Kidney epithelial cell (primary cell): ENCODE results near the gene NLRP11. TPM values are rescaled to one million over a fixed set of nuclear protein-coding genes. Genes with fewer than 3 reads are reported as not detected.

ENCODE experiments used
- DNase-seq: peaks from one replicate; pipeline ENCODE4 v3.0.0-alpha.2; 2010; ENCODE audit warnings: low read depth
- H3K27me3 ChIP-seq: 2 replicates; pipeline ENCODE4 v1.6.0; 2011; ENCODE audit warnings: low read length; ENCODE audit not compliant: control insufficient read depth, insufficient read depth
- H3K36me3 ChIP-seq: 2 replicates; pipeline ENCODE4 v1.5.1; 2011; ENCODE audit warnings: low read length; ENCODE audit not compliant: control insufficient read depth, insufficient read depth
- H3K4me3 ChIP-seq: 2 replicates; pipeline ENCODE4 v1.5.1; 2011; ENCODE audit warnings: low read depth, mild to moderate bottlenecking, control low read depth, low read length
- CTCF ChIP-seq: IDR thresholded peaks from 2 replicates; pipeline ENCODE4 v1.5.1; 2011; ENCODE audit warnings: mild to moderate bottlenecking, moderate library complexity, low read length, control low read depth, inconsistent platforms; ENCODE audit not compliant: insufficient read depth, poor library complexity, severe bottlenecking
- total RNA-seq: library from RNA; depleted of rRNA; stranded (reverse); fragments of >200 nt; gene quantifications from 2 replicates; pipeline ENCODE4 v1.2.3, GENCODE V29; 2015

The NLRP11 gene
- total RNA-seq, 1 donor from 2014 or later: not detected

DNA sequence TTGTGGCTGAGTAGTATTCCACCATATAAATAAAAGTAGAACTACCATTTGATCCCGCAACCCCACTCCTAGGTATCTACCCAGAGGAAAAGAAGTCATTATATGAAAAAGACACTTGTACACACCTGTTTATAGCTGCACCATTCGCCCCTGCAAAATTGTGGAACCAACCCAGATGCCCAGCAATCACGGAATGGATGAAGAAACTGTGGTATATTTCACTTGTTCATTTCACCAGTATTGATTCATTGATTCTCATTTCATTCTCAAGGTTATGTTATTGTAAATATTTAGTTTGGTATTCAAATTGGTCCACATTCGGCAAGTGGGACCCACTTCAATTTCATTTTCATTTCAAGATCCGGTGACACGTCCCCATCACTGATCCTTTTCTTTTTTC lies 81.1 kb downstream of the NLRP11 start:
- TF ChIP-seq CTCF: no peak
- Histone ChIP-seq H3K36me3 (no peaks in the 10 kb centered on the region), H3K27me3 (no peaks in the 10 kb centered on the region), H3K4me3 (no peak overlapping the region)
- no peak for DNase-seq

DNA sequence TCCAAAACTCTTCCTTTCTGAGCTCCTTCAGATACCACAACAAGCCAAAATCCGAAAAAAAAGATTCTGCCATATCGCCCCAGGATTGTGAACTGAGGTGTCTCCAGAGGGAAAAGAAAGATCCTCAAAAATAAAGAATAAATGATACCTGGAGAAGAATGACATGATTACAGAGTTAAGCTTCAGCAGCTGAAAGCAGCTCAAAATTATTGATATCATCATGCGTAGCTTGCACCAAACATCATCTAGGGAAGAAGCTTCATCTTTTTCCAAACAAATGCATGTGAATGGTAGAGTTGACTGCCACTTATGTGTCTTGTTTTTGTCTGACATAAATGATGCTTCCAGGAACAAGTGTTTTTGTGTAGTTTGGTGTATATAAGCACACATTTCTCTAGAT lies 93.5 kb downstream of the NLRP11 start, which contains the start of gene NLRP9:
TSS of gene NLRP9 (minus strand) at position 101 of the 400 bp plus-strand sequence. CDS start at position 73, 28 bp downstream.
- DNase-seq: no peak
- no peaks in the 10 kb centered on the region for H3K36me3 ChIP-seq
- no peaks in the 10 kb centered on the region for H3K27me3 ChIP-seq
- TF ChIP-seq CTCF: no peak
- H3K4me3 ChIP-seq: no peak within 1 kb of the TSS

Other genes with a start within 250 kb of the NLRP11 start
- gene FIZ1, start 232.5 kb downstream of the NLRP11 start, total RNA-seq: 8.4 and 9.4 TPM in 2 replicates
- 32.7 and 35.0 TPM in 2 replicates for gene ZNF524, start 231.7 kb downstream of the NLRP11 start, total RNA-seq
- 5.6 and 7.6 TPM in 2 replicates for gene ZNF865, start 226.4 kb downstream of the NLRP11 start, total RNA-seq
- 3.6 and 6.3 TPM in 2 replicates for gene ZNF784, start 207.4 kb downstream of the NLRP11 start, total RNA-seq
- 10.1 and 10.4 TPM in 2 replicates for gene ZNF580, start 191.0 kb downstream of the NLRP11 start, total RNA-seq
- gene ZNF581, start 188.3 kb downstream of the NLRP11 start, total RNA-seq: 36.9 and 41.8 TPM in 2 replicates
- gene CCDC106, start 183.8 kb downstream of the NLRP11 start, total RNA-seq: 12.0 and 12.2 TPM in 2 replicates
- 153 and 164 TPM in 2 replicates for gene U2AF2, start 177.0 kb downstream of the NLRP11 start, total RNA-seq
- gene EPN1, start 156.8 kb downstream of the NLRP11 start, total RNA-seq: 155 and 186 TPM in 2 replicates
- gene NLRP9, start 93.6 kb downstream of the NLRP11 start, total RNA-seq: not detected in 2 replicates
- not detected in 2 replicates for gene RFPL4A, start 72.9 kb downstream of the NLRP11 start, total RNA-seq
- gene RFPL4AL1, start 62.9 kb downstream of the NLRP11 start, total RNA-seq: not detected in 2 replicates
- gene NLRP4, start 4.5 kb upstream of the NLRP11 start, total RNA-seq: not detected in 2 replicates
- gene NLRP13, start 100.3 kb upstream of the NLRP11 start, total RNA-seq: not detected in 2 replicates
- gene NLRP8, start 115.8 kb upstream of the NLRP11 start, total RNA-seq: not detected in 2 replicates
- gene NLRP5, start 154.8 kb upstream of the NLRP11 start, total RNA-seq: not detected in 2 replicates